ENCODE data around the gene CAMK2G.
"Not testable (repeated sequence)": the region's sequence is repeated elsewhere in the genome, so short reads cannot be mapped to it uniquely, and the experiment has no call there.

CAMK2G gene

DNA sequence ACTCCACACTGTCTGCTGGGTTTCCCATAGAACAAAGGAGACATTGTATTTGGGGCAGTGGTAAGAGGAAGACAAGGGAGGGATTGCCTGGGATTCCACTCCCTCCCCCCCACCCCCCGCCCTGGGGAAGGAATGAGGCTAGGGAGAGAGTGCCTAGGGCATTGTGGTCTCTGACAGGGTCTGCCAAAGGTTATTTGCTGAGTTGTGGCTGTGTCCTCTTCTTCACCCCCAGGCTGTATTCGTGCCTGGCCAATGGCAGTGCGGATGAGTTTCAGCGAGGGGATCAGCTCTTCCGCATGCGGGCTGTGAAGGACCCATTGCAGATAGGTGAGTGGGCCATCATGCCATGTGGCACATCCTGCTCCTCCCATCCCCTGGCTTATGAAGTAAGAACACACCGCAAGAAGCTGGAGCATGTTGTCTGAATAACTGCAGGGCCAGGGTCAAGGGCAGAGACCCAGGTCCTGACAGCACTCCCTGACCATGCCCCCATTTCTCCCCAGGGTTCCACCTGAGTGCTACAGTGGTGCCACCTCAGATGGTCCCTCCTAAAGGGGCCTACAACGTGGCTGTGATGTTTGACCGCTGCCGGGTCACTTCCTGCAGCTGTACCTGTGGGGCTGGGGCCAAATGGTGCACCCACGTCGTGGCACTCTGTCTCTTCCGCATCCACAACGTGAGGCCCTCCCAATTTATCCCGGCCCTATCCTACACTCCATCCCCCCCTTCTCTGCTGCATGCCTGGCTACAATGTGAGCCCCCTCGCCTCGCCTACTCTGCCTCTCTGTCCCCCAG lies 85.3 kb downstream of the CAMK2G start:
- no peak for DNase-seq

DNA sequence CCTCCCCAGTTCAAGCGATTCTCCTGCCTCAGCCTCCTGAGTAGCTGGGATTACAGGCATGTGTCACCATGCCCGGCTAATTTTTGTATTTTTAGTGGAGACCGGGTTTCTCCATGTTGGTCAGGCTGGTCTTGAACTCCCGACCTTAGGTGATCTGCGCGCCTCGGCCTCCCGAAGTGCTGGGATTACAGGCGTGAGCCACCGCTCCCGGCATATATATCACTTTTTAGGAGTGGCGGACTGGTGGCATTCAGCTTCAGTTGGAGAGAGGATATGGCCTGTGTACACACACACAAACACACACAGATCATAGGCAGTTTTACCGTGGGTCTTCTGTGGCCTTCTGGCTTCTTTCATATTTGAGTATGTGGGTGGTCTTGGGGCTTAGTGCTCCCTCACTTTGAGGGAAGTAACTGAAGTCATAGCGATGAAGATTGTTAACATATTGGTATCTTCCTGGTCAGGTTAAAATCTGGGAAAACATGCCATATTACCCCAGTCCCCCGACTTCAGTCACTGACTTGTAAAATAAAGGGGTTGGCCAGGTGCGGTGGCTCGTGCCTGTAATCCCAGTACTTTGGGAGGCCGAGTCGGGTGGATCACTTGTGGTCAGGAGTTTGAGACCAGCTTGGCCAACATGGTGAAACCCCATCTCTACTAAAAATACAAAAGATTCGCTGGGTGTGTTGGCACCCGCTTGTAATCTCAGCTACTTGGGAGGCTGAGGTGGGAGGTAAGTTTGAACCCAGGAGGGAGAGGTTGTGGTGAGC lies 87.1 kb downstream of the CAMK2G start:
- DNase-seq = not testable (repeated sequence)

DNA sequence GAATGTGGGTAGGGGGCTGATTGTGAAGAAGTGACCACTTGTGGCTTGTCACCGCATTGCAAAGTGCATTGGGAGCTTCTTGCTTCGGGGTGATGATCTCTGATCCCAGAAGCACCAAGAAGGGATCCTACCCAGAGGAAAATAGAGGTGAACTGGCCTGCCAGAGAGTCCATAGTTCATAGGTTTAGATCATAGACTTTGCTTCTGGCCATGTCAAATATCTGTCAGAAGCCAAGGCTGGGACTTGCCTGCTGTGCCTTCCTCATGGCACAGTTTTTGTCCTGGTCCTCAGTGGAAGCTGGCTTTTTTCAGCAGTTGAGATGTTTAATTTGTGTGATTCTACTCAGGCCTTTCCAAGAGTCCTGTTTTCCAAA lies 87.9 kb downstream of the CAMK2G start:
- no peak for DNase-seq

DNA sequence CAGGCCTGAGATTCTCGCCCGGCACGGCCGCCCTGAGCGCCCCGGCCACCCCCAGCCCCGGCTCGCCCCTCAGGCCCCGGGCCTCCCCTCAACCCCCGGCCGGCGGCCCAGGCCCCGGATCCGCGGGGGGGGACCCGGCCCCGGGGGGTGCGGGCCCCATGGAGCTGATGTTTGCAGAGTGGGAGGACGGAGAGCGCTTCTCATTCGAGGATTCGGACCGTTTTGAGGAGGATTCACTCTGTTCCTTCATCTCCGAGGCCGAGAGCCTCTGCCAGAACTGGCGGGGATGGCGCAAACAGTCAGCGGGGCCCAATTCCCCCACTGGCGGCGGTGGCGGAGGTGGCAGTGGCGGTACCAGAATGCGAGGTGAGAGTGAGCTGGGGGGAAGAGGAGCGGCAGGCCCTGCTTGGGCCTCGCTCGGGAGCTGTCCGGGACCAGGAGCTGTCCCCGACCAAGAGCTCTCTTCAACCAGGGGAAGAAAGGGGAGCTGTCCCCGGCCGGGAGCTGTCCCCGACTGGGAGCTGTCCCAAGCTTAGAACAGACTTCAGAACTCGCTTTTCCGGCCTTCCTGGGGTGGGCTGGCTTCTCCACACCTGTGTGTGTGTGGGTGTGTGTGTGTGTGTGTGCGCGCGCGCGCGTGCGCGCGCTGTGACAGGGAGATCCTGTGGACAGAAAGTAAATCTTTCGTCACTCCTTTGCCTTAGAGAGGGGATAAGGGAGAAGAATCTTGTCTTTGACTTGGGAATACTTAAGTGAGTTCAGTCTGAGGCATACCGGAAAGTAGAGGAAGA lies 88.4 kb downstream of the CAMK2G start:
- peak; percentile 60 for DNase-seq

DNA sequence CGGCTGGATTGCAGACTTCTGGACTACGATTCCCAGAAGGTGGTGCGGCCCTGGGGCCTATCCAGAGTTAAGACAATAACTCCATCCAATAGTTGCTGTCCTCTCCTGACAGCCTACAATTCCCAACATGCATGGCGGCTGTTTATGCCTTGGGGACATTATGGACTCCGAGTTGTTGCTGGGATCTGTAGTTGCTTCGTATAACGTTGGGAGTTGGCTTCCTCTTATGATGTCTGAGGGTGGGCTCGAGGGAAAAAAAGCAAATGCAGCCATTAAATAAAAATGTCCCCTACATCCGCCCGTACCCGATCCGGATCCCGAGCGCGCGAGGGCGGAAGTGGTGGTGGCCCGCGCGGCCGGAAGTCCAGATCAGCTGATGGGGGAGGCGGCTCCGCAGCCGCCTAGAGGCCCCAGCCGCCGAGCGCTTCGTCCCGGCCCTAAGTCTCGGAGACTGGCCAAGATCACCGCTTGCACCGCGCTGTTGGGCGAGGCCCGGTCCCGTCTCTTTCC lies 89.1 kb downstream of the CAMK2G start, which contains the start of gene ZSWIM8:
TSS of gene ZSWIM8 (plus strand) at position 396 of the 510 bp plus-strand sequence. CDS start 273 bp downstream, outside the sequence.
- peak; percentile 91 for DNase-seq

DNA sequence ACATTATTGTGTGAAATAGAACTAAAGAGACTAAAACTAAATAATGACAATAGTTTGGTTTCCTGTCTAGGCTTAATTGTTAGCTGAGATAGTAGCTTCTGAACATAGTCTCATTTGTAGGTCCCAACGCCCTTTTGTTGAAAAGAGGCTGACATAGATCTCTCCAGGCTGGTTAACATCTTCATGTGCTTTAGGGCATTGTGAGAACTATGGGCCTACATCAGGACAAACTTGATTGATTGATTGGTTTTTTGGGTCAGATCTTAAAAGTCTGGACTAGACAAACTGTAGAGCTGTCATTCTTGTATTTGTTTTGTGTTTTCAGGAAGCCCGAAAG lies 91.6 kb downstream of the CAMK2G start:
- no peak for DNase-seq

DNA sequence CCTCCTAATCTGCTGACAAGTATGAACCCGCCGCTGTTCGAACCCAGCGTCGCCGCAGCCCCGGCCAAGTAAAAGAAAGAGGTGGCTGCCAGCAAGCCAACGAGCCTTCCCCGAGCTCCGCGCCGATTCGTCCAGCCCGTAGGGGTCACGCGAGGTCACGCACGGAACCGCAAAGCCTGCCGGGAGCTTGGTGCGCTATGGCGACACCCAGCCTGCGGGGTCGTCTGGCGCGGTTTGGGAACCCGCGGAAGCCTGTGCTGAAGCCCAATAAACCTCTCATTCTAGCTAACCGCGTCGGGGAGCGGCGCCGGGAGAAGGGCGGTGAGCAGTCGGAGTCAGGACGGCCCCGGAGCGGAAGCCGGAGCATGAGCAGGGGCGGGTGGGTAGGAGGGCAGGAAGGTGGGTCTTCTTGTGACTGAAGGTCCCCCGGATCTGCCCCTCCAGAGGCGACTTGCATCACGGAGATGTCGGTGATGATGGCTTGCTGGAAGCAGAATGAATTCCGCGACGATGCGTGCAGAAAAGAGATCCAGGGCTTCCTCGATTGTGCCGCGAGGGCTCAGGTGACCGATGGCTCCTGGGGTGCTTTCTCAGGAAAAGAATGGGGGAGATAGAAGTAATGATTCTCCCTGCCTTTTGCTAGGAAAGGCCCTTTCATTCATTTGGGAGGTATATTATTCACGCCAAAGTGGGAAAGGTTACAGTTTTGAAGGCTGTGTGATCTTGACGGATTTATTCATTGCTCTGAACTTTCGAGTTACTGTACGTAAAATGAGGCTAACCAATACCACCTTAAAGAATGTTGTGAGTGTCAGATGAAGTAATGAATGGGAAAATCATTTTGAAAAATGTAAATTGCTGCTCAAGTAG lies 92.2 kb downstream of the CAMK2G start, which contains the start of gene CHCHD1:
TSS of gene CHCHD1 (plus strand) at position 170 of the 870 bp plus-strand sequence. CDS start at position 198, 28 bp downstream.
- peak; percentile 95 for DNase-seq

DNA sequence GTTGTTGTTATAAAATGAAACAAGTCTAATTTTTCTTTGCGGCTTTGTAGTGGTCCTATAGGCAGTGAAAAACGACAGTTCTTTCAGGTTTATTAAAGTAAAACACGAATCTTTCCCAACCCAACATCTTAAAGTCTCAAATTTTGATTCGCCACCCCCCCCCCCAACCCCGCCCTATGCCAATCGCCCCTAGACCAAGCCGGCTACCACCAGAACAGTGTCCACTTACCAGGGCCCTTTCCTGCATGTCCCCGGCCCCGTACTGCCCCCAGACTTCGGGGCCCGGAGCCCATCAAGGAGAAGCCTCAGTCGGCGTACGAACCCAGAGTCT lies 92.8 kb downstream of the CAMK2G start:
- DNase-seq = no peak

DNA sequence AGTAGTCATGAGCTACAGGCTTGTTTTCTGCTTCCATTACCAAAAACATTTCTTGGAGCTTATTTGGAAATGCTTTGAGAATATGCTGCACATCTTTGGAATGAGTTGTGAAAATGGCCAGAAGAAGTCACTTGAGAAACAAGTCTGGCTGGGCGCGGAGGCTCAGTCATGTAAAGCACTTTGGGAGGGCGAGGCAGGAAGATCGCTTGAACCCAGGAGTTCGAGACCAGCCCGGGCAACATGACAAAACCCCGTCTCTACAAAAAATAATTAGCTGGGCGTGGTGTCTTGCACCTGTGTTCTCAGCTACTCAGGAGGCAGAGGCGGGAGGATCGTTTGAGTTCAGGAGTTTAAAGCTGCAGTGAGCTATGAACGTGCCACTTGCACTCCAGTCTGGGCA lies 93.4 kb downstream of the CAMK2G start:
- DNase-seq = peak; percentile 20

DNA sequence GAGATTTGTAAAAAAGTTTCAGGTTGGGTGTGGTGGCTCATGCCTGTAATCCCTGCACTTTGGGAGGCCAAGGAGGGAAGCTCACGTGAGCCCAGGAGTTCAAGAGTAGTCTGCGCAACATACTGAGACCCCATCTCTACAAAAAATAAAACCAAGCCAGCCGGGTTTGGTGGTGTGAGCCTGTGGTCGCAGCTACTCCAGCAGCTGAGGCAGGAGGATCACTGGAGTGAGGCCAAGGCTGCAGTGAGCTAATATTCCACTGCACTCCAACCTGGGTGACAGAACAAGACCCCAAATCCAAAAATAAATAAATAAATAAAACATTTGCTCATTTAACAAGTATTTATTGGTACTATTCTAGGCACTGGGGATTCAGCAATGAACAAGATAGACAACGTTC lies 94.1 kb downstream of the CAMK2G start:
- DNase-seq = no peak

DNA sequence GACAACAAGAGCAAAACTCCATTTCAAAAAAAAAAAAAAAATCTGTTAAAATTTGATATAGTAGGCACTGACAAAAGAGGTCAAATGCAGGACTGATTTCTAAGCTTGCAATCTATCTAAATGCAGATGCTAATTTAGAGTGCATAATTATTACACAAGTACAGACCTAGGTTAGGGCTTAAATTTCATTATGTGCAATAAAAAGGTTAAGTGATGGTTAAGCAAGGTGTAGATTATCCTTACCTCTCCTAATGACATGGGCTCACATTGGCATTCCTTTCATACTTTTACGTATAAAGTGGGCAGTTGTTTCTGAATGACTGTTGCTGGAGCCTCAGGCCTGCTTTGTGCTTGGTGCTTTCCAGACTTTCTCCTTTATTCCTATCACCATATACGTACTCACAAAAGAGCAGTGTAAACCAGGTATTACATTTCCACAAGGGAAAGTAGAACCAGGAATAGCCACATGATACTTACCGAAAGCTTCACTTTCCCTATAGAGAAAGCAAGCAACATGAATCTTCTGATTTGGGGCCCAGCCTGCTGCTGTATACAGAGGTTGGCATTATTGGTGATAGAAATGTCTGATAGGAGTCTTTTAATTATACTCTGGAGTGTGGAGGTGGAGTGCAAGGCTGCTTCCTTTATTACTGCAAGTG lies 94.7 kb downstream of the CAMK2G start:
- DNase-seq = peak; percentile 21

DNA sequence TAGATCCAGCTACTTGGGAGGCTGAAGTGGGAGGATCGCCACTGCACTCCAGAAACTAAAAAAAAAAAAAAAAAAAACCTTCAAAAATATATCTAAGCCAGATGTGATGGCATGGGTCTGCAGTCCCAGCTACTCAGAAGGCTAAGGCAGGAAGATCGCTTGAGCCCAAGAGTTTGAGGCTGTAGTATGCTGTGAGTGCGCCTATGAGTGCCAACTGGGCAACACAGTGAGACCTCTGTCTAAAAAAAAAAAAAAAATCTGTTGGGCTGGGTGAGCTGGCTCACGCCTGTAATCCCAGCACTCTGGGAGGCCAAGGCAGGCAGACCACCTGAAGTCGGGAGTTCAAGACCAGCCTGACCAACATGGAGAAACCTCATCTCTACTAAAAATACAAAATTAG lies 95.3 kb downstream of the CAMK2G start:
- no peak for DNase-seq

DNA sequence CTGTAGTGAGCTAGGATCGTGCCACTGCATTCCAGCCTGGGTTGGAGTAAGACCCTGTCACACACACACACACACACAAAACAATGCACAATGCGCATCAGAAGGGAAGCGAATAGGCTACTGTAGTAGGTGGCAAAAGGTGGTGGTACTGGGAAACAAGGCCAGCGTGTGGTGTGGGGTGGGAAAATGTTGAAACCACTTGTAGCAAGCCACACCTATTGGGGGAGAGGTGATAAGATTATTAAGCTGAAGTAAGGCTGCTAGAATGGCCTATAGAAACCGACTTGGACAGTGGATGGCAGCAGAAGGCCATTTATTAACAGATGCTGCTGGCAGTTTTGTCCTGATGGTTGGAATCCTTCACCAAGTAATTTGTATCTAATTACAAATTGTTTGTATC lies 99.7 kb downstream of the CAMK2G start:
- peak; percentile 24 for DNase-seq

DNA sequence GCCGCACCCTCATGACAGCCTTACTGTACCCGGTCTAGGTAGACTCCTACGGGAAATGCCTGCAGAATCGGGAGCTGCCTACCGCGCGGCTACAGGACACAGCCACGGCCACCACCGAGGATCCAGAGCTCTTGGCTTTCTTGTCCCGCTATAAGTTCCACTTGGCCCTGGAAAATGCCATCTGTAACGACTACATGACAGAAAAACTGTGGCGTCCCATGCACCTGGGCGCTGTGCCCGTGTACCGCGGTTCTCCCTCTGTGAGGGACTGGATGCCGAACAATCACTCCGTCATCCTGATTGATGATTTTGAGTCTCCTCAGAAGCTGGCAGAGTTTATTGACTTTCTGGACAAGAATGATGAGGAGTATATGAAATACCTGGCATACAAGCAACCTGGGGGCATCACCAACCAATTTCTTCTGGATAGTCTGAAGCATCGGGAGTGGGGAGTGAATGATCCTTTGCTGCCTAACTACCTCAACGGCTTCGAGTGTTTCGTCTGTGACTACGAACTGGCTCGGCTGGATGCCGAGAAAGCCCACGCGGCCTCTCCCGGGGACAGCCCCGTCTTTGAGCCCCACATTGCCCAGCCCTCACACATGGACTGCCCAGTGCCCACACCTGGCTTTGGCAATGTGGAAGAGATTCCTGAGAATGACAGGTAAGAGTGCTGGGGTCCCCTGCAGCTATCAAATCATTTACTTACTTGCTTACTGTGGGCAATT lies 101.0 kb downstream of the CAMK2G start:
- peak; percentile 23 for DNase-seq

DNA sequence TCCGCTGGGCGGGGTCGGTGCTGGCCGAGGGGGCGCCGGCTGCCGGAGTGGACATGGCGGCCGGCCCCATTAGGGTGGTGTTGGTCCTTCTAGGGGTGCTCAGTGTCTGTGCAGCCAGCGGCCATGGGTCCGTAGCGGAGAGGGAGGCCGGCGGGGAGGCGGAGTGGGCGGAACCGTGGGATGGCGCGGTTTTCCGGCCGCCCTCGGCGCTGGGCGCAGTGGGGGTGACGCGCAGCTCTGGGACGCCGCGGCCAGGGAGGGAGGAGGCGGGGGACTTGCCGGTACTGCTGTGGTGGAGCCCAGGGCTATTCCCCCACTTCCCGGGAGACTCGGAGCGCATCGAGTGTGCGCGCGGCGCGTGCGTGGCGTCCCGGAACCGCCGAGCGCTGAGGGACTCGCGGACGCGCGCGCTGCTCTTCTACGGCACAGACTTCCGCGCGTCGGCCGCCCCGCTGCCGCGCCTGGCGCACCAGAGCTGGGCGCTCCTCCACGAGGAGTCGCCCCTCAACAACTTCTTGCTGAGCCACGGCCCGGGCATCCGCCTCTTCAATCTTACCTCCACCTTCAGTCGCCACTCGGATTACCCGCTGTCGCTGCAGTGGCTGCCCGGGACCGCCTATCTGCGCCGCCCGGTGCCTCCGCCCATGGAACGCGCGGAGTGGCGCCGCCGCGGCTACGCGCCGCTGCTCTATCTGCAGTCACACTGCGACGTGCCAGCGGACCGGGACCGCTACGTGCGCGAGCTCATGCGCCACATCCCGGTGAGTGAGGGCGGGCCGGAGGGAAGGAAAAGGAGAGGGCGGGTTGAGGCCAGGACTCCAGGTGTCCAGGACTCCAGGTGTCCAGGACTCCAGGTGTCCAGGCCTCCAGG lies 101.8 kb downstream of the CAMK2G start:
- DNase-seq = peak; percentile 90

DNA sequence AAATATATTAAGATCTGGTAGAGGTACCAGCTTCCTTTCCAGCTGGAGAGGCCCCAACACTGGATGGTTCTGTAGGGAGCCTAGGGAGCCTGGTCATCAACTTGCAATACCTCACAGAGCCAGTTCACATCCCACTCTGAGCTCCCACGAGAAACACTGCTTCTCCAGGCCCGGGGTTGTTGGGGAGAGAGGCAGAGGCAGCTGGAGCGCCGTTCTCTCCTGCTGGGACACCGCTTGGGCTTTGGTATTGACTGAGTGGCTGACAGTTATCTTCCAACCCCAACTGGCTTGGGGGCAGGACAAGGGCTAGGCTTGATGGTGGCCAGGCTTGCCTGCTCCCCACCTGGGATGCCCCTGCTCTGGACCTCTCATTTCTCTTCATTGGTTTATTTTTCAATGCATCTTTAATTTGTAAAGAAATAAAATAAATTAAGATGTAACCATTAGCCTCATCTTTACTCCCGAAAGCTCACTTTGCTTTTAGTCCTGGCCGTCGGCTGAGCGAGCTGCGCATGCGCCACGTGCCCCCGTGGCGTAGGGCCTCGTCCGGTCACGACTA lies 102.6 kb downstream of the CAMK2G start:
- DNase-seq = peak; percentile 88

DNA sequence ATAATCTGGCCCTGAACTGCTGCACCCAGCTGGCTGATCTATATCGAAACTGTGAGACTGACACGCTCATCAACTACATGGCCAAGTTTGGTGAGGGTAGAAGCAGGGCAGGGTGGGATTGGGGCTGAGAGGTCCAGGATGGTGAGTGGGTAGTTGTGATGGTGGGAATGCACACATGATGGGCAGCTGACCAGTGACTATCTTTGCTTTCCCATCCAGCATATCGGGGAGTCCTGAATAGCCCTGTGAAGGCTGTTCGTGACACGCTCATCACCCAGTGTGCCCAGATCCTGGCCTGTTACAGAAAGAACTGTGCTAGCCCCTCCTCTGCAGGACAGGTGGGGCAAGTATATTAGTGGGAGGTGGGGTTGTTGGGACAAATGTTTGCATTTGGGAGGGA lies 105.0 kb downstream of the CAMK2G start:
- no peak for DNase-seq

DNA sequence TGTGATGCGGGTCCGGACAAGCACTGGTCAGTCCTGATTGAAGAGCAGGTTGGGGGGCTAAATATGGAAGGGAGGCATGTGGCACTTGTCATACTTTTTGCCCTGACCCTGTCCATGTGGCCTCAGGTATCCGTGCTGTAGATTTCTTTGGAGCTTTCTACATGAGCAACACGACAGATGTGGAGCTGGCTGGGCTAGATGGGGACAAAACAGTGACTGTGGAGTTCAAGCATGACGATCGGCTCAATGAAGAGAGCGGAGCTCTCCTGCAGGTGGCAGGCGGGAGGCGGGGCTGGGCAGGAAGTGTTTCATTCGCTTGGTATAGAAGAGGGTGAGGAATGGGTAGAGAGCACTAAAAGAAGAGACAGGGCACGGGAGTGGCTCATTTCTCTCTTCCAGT lies 105.5 kb downstream of the CAMK2G start:
- DNase-seq = peak; percentile 68

DNA sequence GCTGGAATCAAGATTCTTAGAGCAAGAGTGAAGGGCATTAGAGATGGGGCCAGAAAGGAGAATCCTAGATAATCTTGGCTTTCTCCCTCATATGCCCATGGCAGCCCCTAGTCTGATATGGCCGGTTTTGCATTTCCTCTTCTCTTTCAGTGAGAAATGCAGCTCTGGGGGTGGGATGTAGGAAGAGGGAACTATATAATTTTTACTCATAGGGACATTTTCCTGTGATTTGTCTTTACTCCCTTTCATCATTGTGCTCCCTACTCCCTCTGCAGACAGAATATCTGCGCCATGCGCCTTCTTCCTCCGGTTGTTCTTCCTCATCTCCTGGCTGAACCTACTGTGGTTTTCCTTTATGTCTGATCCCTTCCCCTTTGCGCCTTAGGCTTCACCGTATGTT lies 109.3 kb downstream of the CAMK2G start:
- DNase-seq = no peak

DNA sequence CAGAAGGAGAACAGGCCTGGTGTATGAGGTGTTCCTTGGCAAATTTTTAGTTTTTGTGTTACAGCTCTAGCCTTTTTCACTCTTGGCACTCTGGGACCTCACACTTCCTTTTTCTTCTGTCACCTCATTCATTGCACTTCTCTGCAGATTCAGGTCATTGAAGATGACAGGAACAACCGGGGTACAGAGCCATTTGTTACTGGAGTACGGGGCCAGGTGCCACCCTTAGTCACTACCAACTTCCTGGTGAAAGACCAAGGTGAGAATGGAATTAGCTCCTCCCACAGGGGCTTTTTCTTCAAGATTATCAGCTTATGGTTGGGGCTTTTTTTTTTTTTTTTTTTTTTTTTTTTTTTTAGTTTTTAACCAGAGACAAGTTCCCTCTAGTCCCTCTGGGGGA lies 111.0 kb downstream of the CAMK2G start:
- peak; percentile 67 for DNase-seq

All from activated CD4-positive, alpha-beta T cell treated with anti-CD3 and anti-CD28 coated beads, Interleukin-10, Interleukin-2, amounts not matched to agents 100 ng/mL and 50 ng/mL, durations not matched to agents 16 hours and 8 hours (primary cell).